ENCODE measurements around the gene ERH. TPM values are rescaled to one million over a fixed set of nuclear protein-coding genes. Genes with fewer than 3 reads are reported as not detected.

The ERH gene
- total RNA-seq, 1 donor from 2014 or later = 89.1 TPM

DNA sequence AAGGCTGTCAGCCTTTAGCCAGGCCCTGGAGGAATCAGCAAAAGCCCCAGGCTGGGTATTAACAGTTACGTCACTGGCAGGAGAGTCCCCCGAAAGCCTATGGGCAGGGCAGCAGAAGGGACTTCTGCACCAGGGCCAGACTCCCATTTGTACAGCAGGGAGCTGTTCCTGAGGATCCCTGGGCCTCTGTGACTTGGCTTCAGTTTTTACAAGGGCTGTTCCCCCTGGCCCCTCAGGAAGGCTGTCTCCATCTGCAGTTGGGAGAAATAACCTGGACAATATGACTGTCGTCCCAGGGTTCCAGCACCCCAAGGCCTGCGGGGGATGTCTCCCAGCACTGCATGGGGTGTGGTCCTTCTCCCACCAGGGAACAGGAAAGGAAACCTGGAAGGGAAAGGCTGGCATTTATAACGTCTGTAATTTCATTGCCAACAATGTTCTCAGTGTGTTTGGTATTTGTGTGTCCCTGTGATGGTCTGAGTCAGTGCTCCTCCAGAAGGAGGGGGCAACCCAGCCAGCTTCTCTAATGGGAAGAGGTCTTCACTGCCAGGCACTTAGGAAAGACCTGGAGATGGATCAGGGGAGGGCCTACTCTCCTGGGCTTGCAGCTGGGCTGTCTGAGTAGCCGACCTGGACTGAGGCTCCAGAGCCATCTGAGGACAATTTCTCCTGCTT is 42.4 kb downstream of the ERH start:
- DNase-seq = no peak

DNA sequence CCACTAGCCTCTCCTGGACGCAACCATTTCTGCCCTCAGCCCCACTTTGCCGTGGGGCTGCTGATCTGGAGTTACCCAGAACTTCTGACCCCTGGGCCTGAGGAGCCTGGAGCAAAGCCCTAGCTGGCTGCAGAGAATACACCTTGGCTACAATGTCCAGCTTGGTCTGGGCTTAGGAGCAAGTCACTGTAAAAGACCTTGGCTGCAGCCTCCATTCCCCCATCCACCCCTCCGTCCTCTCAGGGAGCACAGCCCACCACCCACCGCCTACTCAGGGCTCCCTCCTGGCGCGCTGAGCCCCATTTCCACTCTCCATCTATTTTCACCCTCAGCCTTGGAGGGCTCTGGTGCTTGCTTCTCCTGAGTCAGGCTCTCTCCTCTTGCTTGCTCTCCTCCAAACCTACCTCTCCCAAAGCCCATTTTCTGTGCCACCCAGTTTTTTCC is 42.9 kb downstream of the ERH start:
- no peak for DNase-seq

DNA sequence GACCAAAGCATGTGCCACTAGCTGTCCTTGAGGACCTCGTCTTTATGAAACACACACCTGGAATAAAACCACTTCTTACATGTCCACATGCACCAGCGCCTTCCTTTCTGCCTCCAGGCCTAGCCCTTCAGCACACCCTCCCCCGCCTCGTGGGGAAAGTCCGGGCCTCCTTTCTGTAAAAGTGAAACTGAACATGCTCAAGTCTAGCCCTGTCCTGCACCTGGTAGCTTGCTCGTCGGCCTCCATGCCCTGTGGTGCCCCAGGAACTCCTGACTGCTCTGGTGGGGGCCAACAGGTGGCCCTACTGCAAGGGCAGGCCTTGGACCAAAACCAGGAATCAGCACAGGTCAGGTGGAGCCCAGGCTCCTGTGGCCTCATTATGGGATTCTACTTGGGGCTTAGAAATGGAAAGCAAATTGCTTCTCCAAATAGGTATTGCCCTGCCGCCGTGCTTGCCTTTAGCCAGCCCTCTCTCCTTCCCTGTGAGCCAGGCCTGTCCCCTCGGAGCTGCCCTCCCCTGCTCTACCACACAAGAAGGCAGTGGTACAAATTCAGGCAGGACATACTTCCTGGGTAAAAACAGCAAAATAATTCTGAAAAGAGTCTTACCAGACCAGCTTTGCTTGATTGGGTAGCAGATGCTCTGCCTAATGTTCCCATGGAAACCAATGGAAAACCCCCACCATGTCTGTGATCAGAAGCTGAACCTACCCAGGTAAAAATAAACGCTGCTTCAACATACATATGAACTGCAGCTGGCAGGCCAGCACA is 43.5 kb downstream of the ERH start:
- DNase-seq = no peak

DNA sequence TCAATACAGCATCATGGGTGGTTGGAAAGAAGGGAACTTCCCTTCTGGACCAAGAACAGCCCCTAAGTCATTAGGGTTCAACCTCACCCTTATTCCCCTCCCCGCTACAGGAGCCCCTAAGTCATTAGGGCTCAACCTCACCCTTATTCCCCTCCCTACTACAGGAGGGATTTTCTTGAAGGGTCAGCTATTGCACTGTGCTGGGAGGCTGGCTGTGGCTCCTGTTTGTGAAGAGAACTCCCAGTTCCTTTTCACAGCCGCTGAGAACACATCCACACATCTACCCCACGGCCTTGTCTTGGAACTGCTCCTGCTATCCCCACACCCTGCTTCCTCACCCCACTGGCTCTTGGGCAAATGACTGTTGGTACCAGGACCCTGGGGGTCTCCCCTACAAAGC is 44.9 kb downstream of the ERH start:
- no peak for DNase-seq

DNA sequence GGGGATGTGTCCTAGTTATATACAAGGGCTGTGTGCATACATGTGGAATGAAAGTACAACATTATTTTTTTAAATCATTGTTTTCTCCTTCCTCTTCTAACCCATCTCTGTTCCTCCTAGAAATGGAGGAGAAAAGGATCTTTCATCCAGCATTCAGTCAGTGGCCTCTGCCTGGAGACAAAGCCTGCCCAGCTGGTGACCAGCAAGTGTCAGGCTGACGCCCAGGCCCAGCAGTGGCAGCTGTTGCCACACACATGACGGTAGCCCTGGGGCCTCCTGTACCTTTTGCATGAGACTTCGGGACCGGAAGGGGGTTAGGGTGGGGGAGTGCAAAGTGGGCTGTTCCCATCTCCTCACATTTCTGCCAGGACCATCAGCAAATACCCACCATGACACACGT is 46.2 kb downstream of the ERH start:
- DNase-seq = no peak

DNA sequence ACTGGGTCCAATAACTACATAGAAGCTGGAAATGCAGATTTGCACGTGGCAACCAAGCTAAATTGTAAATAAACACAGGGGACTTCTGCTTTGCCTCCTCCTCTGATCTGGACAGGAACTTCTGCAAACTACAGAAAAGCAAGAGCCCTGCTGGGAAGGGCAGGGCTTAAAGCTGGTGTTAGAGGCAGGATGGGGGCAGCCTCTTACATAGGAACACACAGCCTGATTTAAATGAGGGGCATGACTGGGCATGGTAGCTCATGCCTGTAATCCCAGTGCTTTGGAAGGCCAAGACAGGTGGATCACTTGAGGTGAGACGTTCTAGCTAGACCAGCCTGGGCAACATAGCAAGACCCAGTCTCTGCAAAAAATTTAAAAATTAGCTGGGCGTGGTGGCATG is 46.7 kb downstream of the ERH start:
- no peak for DNase-seq

DNA sequence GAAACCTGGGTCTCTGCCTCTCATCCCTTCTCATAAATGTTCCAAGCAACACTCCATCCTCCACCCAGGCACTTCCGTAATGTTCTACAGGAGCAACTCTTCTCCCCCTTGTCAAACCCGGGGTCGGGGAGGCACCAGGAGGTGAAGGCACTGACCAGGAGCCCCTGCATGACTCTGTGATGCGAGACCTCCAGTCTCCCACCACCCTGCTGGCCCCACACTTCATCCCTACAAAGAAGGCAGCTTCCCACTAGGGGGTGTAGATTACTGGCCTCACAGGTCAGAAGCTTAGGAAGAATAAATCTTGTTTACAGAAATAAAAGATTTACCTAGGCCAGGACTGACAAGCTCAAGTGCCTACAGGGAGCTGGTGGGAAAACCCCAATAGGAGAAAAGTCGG is 47.2 kb downstream of the ERH start:
- no peak for DNase-seq

DNA sequence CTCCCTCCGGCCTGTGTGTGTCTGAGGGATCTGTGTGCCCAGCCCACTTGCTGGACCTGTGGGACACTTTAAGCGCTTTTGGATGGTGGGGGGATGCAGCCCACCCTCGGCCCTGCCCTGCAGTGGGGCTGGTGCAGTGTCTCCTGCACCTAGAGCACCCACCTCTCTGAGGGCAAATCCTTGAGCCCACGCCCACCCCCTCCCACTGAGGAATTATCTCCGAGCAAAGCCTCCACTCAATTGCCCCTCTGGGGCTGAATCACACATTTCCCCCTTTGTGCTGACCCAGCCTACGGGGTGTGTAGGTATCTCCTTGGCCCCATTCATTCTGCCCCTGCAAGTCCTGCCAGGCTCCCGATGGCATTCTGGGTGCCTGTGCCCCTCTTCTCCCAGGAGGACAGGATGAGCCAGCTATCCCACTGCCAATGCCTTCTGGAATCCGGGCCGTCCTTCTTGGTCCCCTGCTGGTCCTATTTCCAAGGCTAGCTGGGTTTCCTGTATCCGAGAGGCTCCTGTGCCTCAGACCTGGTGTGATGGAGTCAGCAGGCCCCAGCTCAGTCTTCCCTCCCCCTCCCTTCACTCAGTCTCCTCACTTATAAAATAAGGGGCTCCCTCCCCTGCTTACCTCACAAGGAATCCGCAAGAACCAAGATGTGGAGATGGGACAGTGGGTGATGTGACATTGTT is 48.9 kb downstream of the ERH start:
- no peak for DNase-seq

DNA sequence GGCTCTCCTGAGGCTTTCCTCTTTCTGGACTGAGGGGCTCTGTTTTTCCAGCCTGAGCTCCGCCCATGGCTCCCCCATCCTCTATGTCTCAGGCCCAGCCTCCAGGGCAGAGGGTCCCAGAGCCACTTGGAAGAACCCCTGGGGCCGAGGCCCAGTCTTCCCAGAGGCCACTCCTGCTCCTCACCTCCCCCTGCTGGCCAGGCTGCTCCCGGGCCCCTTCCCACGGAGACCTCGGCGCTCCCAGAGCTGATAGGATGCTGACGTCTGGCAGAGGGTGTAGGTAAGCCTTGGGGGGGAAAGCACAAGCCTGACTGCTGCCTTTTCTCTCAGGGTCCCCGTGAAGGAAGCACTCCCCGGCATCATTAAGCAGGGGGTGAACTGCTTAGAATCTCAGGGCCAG is 51.4 kb downstream of the ERH start:
- no peak for DNase-seq

DNA sequence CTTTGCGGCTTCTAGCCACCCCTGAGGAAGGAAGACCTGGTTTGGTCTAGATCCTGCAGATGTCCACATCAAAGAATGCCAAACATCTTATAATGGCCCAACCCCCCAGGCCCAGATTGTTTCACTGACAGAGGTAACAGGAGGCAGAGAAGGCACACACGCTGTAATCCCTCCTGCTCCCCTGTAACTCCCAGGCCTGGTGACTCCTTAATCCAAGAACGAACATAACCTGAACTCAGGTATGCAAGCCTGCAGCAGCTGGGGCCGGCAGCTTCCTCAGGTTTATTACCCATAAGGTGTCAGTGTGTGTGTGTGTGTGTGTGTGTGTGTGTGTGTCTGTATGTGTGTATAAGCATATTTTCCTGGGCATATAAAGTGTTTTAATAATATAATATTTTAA is 52.7 kb downstream of the ERH start:
- no peak for DNase-seq

DNA sequence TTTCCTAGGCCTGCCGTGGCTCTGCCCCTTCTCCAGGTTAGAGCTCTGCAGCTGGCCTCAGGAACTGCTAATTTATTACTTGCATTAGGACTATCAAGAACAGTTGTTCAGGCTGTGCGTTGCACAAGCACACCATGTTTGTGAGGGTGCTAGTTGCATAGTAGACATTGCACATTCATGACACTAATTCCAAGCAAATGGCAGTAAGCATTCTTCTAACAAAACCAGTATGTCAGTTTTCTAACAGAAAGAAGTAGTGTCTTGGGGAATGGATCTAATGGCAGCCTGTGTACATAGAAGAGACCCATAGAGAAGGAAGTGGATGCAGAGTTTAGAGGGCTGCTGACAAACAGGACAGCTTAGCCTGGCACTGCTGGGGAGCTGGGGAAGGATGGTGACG is 53.9 kb downstream of the ERH start:
- no peak for DNase-seq

DNA sequence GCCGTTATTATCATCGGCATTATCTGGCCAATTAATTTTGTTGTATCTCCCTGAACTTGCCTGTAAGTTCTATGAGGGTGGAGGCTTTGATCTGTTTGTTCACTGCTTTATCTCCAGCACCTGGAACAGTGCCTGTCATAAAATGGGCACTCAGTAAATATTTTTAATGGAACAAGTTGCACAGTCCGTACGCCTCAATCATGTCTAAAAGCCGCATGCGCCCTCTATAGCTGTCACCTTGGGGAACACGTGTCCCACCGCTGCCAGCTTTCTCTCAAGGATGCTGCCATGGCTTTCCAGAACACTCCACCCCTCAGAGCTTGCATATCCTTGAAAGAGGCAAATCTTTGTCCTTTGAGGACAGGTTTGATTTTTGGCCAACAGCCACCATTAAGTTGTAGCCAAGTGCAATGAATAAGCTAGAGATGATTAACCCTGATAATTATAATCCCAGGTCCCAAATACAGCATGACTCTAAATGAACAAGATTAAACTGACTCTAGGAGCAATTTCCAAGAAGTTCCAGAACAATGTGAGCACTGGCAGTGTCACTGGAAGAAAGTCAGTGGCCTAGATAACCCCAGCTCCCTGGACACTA is 55.1 kb downstream of the ERH start:
- no peak for DNase-seq

DNA sequence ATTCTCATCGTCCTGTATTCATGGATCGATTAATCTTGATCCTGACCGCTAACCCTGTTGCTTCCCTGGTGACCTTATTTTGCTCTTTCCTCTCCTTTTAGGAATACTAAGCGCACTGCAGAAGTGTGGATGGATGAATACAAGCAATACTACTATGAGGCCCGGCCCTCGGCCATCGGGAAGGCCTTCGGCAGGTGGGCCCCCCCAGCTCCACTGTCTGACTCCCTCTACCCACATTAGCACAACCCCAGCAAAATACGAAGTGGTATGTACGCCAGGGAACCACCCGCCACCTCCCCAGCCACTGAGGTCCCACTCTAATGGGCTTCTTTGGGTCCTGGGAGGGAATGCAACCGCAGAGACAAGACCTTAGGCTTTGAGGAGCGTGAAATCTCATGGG is 58.7 kb downstream of the ERH start:
- no peak for DNase-seq

DNA sequence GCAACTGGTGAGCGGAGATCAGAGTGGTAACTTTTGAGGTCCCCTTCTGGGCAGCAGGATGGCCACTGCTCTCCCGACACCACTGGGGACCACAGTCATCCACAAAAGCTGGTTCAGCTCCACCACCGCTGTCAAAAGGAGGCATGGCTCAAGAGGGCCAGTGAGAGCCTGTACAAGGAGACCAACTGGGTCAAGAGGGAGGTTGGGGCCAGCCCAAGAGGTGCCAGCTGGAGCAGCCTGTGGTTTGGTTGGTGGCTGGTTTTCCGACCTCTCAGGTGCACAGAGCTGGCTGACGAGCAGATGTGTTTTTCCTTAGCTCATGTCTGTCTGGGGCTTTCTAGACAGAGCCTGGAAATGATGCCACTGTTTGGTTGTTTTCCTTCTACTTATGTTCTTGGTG is 60.1 kb downstream of the ERH start:
- DNase-seq = no peak

DNA sequence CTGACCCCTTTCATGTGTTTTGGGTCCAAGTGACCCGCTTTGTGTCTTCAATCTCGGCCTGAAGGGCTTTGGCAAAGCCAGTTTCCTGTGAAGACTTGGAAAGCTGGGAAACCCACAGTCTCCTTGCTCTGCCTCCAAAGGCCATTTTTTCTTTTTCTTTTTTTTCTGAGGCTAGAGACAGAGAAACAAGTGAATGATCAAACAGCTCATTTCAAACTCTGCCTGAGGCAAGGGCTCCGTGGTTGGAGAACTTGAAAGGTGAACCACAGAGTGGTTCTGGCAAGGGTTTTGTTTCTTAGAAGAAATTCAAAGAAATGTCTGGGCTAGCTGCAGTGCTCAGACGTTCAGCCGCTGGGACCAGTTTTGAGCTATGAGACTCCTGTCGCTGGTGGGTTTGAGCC is 62.7 kb downstream of the ERH start:
- DNase-seq = no peak

DNA sequence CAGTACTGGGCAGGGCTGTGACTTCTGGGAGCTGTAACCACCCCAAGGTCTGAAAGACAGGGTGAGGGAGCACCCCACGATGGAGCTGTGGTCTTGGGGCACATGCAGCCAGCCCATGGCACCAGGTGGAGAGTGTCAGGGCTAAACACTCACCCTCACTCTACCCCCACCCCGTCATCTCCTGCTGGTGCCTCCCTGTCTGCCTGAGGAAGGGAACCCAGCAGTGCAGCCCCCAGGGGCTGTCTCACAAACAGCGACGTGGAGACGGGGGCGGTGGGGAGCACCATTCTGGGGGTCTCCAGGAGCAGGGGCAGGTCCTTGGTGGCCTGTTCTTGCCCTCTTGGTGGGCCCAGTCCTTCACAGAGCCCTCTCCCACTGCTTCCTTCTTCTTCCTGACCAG is 63.5 kb downstream of the ERH start:
- no peak for DNase-seq

DNA sequence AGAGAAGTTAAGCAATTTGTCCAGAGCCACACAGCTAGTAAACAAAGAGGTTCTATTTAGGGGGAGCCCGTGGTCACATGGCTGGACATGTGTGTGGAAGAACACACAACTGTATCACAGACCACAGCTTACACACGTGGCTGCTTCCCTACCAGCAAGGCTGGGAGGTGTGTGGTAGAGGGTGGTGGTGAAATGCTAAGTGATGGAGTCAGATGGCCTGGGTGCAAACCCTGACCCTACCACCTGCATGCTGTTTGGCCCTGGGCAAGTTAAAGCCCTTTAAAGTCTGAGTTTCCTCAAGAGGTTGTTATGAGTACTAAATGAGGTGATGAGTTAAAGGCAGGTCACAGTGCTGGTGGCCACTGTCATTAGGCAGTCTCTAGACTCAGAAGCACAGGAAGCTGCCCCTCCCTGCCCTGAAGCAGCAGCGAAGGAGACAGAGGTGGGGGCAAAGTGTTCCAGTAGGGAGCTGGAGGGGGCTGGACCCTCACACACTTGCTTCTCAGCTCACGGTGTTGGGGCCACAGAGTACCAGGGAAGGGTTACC is 64.2 kb downstream of the ERH start:
- no peak for DNase-seq

DNA sequence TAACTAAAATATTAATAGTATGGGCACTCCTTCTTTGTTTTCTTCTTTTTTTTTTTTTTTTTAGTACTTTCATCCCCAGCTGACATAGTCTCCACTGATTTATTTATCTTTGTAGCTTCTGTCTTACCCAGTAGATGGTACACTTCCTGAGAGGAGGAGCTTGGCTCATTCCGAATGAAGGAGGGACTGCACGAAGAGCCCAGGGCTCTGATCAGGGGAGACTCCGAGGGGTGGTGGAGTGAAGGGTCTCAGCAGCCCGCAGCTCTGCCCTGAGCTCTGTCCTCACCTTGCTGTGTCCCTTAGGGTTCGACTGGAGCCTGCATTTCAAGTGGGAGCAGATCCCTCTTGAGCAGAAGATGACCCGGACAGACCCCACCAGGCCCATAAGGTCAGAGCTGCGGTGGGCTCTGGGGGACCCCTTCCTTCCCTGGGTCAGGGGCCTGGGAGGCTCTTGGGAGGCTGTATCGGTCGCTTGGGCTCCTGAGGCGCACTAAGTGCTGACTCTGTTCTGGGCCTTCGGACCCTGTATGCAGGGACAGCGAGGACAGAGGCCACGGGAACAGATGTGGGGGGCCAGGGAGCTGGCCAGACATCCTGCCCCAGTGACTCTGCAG is 65.2 kb downstream of the ERH start:
- DNase-seq = no peak

DNA sequence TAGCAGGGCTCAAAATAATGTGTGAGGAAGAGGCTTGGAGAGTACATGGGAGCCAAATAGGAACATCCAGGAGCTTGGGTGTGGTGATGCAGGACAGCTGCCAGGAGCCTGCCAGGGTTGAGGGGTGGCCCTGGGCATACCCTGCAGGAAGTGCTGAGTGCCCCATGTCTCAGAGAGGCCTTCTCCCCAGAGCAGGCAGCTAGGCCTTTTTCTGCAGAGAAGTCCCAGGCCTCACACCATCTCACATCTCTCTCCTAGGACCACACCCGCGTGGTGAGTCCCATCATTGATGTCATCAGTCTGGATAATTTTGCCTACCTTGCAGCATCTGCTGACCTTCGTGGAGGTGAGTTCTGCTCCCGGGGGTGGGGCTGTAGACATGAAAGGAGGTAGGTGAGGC is 66.9 kb downstream of the ERH start:
- DNase-seq = no peak
